HG03457 (cell line): Measurements from ENCODE around the gene CXCL8.
"Not testable (repeated sequence)": the region's sequence is repeated elsewhere in the genome, so short reads cannot be mapped to it uniquely, and the experiment has no call there.

ENCODE experiments used
- ATAC-seq: cut with Tn5 transposase; IDR thresholded peaks from one replicate; pipeline ENCODE4 v1.9.1; 2021; ENCODE audit warnings: moderate number of reproducible peaks; ENCODE audit not compliant: unreplicated experiment

CXCL8 gene

DNA sequence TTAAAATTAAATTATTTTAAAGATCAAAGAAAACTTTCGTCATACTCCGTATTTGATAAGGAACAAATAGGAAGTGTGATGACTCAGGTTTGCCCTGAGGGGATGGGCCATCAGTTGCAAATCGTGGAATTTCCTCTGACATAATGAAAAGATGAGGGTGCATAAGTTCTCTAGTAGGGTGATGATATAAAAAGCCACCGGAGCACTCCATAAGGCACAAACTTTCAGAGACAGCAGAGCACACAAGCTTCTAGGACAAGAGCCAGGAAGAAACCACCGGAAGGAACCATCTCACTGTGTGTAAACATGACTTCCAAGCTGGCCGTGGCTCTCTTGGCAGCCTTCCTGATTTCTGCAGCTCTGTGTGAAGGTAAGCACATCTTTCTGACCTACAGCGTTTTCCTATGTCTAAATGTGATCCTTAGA is at the start of gene CXCL8:
Gene CXCL8 (plus strand): TSS at position 217 of the 426 bp plus-strand sequence. CDS start 90 bp downstream, at position 307.
- no peak for ATAC-seq

DNA sequence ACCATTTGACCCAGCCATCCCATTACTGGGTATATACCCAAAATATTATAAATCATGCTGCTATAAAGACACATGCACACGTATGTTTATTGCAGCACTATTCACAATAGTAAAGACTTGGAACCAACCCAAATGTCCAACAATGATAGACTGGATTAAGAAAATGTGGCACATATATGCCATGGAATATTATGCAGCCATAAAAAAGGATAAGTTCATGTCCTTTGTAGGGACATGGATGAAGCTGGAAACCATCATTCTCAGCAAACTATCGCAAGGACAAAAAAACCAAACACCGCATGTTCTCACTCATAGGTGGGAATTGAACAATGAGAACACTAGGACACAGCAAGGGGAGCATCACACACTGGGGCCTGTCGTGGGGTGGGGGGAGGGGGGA is 49.2 kb upstream of the CXCL8 start:
- ATAC-seq = not testable (repeated sequence)

DNA sequence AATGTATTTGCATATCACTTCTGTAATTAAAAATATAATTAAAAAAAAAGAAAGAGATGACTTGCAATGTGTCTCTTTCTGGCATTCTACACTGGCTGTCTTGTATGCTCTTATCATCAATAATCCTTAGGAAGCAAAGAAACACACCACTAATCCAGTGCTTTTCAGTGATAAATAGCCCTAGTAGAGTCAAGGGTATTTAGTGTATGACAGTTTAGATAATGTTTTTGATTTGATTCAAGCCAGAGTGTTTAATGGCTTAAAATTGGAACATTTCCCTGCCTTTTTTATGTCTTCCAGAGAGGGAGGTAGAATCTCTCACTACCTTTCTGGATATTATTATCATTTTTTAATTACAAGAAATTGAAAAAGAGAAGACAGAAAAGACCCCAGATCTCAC is 48.6 kb upstream of the CXCL8 start:
- ATAC-seq = no peak

DNA sequence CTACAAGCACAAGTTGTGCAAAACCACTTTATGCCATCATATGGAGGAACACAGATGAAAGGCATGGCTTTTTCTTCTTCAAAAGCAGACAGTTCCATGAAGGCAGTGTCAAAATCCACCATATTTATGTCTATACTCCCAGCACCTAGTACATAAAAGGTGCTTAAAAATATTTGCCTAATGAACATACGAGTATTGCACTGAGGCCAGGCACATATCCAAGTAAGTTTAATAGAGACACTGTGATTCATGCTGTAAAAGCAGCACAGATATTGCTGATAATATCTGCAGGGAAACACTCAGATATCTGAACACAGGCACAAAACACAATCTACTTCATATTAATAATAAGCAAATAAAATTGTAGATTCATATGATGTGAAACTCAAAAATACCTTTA is 48.1 kb upstream of the CXCL8 start:
- ATAC-seq = no peak

DNA sequence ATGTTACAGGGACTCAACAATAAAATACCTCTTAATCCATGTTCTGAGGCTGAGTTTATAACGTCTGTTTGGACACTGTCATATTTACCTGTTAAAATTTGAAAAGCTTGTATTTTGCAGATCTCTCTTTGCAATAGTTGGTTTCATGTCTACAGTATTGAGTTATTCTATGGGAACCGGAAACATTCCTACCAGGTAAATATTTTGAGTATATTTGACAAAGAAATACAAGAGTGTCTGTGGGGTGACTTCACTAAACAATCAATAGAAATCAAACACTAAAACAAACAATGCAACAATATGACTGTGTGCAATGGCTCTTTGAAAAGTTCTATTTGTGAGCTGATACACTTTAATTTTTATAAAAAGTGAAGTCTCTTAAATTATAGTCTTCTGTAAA is 47.7 kb upstream of the CXCL8 start:
- ATAC-seq = no peak

DNA sequence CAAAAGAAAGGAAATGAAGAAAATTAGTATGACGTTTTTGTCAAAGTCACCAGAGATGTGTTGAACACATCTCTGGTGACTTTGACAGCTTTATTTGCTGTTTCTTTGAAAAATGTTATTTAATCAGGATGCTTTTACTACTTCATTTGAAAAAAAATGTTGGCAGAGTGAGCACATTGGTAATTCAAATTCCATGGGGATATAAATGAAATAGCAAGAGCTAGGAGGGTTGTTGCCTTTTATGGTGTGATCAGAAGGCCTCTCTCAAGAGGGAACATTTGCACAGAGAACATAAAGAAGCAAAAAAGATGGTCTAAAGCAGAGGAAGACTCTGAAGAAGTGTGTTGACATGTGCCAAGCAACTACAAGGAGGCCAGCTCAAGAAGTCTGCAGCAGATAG is 46.6 kb upstream of the CXCL8 start:
- no peak for ATAC-seq

DNA sequence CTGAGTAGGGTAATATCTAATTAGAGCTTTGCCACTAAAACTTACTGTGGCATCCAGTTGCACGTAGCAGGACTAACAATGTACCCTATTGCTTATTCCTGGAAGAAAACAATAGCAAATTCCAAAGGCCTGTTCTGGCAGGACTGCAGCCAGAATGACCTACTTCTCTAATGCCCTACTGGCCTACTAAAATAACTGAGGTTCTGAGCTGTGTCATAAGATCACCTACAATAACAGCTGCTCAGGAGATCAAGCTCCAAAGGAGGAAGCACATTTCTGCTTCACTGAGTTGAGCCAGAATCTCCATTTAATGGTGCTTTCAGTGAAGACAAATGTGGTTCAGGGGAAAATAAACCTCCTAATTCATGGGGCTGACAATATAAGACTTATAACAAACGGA is 42.2 kb upstream of the CXCL8 start:
- ATAC-seq = no peak

DNA sequence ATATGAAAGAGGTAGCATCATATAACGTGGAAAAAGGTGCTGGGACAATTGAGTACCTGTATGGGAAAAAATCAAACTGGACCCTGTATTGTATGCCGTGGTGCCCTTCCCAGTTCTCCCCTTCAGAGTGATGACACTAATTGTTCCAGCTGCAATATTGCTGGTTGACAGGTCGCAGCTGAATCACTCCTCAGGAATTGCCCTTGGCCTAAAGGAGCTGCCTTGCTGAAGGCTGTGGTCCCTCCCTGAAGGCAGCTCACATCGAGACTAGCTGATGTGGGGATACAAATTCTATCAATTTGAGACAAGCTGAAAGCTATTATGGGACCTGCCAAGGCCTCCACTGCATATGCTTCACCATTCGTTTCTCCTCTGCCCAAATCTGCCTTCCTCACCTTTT is 39.3 kb upstream of the CXCL8 start:
- ATAC-seq = no peak

DNA sequence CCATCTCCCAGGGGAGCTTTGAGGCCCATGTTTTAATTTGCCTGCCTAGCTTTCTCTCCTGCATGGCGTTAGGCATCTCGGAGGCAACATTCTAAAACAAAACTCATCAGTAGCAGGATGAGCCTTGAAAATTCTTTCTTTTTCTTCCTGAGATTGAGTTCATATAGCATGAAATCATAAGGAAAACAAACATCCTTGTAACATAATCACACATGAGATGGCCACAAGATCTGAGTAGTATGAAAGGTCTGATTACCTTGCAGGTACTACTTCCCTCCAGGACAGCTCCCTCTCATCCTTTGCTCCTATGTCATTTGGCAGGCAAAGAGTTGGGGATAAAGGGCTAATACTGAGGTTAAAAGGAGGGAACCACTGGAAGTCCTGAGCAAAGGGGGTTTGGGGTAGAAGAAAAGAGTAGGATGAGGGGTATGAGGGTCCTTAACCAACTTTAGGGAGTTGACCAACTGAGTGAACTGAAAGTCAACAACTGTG is 37.5 kb upstream of the CXCL8 start:
- no peak for ATAC-seq

DNA sequence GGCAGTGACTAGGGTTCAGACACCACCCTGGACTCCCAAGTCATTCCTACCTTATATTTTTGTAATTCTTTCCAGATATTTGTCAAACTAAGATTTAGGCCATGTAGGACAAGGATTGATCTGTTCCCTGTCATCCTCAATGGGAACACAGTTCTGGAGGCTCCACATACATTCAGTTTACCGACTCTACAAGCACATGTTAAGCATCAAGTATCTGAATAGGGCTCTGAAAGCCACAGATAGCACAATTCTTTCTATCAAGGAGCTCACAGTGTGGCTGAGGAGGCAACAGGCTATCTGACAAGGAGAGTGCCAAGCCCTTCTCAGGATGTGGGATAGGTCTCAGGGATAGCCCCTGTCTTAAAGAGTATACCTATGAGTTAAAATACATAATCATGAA is 37.0 kb upstream of the CXCL8 start:
- no peak for ATAC-seq

DNA sequence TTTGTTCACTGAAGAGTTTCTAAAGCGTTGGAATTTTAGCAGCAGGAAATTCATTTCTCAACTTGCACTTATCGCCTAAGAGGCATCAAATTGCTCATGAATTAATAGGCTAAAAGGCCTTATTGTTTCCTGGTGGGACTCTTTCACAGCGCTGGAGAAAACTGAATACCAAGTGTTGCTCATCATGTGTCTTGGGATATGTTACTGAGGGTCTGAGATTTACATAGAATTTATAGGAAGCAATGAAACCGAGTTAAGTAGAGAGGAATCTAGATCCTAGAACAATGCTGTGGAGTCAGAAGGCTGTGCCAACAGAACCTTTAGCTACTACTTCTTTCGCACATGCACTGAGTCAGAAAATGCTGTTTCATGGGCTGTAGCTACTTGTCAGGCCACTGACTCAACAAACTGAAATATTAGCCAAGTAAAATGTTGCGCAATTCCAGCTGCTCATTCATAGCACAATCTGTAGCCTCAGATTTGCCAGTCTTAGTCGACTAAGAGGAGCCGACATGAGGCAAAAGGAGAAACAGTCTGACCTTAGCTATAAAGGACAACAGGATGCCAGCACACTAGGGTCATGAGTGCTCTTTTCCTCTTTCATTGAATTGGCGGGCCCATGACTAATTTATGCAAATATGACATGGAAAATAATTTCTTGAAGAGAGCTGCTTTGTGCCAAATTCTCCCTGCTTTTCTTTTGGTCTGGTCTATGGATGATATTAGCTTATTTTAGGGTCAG is 35.9 kb upstream of the CXCL8 start:
- ATAC-seq = no peak

DNA sequence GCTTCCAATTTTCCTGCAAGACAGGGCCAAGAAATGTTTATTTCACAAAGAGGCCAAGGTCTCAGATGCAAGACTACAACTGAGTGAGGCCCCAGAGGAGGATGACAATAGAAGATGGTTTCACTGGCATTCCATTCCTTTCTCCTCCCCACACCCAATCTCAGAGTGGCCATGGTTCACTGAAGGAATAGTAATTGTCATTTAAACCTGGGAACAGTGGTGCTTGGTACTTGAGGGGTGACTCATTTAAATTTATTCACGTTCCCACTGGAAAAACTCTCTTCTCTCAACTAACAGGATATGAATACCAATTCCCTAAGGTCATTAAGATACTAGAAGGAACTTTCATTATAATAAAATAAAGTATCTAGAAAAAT is 35.3 kb upstream of the CXCL8 start:
- ATAC-seq = no peak

DNA sequence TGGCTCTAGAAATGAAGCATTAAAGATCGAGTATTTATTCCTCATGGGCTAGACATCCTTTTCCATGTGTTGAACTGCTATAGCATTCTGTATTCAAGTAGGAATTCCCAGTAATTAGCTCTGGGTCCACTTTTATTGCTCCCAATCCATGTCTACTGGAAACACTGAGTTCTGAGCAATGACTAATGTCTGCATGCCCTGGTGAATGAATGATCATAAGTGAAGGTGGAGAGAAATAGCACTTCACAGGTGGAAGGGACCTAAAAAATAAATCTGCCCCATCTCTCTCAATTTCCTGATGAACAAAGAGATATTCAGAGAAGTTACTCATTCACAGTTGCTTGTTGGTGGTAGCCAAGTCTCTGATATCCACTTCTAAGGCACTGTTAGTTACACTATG is 34.6 kb upstream of the CXCL8 start:
- no peak for ATAC-seq

DNA sequence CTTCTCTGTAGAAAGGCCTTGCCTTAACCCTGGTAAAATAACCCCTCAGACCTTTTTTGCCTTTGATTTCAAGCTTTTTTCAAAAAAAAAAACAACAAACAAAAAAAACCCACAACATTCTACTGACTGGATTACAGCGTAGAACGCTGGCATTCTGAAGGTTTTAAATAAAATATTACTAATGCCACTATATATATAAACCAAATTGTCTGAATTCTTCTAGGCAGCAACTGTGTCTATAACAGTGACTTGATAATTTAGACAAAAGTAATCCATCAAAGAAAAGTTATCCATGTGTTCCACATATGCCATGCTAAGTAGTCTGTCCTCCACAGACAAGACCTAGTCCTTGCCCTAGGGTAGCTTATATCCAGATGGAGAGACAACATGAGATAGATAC is 33.6 kb upstream of the CXCL8 start:
- ATAC-seq = no peak

DNA sequence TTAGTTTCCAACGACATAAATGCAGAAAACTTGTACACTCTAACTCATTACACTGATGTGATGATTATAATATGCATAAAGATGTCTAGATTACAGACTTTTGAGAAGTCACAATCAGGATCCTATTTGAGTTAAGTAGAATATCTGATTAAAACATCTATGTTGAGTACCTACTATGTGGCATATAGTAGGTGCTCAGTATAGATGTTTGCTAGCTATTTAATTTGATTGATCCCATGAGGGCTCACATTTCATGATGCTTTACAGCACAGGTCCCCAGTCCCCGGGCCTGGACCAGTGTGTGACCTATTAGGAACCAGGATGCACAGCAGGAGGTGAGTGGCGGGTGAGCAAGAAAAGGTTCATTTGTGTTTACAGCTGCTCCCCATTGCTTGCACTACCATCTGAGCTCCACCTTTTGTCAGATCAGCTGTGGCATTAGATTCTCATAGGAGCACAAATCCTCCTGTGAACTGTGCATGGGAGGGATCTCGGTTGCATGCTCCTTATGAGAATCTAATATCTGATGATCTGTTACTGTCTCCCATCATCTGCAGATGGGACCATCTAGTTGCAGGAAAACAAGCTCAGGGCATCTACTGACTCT is 33.0 kb upstream of the CXCL8 start:
- ATAC-seq = no peak

DNA sequence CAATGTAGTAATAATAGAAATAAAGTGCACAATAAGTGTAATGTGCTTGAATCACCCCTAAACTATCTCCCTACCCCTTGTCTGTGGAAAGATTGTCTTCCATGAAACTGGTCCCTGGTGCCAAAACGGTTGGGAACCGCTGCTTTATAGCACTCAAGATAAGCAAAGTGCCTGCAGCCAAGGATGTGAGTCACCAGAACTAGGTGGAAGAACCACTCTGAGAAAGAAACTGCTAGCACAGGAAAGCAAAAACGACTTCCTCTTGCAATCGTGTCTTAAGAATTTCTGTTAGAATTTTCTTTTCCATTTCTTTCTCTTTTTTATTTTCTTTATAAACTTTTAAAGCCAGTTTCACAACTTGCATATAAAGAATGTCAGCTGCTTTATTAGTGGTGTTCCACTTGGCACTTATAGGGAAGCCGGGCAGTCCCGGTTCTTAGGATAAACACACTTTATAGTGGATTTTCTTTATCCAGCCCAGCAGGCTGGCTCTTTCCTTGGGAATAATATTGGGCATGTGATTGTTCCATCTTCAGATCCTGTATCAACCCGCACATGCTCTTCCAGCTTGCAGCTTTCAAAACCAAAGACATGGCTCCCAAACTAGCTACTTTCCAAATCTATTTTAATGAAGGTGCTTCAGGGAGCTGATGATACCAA is 32.3 kb upstream of the CXCL8 start:
- ATAC-seq = no peak

DNA sequence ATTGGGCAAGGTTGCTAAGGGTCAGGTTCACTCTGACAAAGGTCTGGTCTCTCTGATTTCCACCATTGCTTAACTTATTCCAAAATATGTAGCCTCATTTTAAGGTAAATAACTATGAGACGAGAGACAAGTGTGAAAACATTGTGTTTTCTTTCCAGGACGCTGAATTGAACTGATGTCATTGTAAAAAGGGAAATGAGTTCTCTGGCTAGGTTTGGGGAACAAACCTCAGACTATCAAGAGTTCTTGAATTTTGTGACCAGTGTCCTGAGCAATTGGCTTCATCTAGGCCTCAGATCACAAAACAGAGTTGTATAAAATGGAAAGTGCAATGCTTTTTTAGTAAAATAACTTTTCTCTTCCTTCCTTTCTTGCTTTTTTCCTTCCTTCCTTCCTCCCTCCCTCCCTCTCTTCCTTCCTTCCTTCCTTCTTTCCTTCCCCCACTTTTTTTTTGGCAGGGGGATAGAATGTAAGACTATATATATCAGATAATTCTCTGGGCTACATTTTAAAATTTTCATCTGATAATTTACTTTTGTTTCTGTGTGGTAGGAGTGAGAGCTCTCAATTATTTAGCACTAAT is 30.8 kb upstream of the CXCL8 start:
- no peak for ATAC-seq

DNA sequence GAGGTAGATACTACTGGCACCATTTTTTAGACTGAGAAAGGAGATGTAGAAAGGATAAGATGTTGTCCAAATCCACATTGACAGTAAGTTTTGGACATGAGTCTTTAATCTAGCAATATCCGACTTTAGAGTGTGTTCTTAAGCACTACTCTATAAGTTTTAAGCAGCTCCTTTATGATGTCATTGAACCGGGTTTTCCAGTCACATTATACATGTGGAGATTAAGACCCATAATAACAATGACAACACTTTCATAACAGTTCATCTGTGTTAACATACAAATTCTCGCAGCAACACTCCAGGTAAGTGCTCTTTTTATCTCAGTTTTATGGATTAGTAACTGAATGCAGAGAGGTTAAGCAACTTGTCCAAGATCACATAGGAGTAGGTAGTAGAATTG is 30.3 kb upstream of the CXCL8 start:
- no peak for ATAC-seq

DNA sequence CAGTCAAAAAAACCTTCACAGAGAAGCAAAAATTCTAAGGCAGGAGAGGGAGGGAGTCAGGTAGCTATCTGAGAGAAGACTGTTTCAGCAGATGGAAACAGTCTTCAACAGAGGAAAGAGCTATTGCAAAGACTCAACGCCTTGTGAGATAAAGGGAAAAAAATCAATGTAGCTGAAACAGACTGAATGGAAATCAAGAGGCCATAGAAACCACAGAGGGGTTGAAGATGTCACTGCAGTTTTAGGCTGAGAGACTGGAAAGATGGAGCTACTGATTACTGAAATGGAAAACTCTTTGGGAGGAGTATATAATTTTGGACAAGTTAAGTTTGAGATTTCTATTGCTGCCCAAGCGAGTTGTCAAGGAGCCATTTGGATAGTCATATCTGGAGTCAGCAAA is 28.4 kb upstream of the CXCL8 start:
- no peak for ATAC-seq

DNA sequence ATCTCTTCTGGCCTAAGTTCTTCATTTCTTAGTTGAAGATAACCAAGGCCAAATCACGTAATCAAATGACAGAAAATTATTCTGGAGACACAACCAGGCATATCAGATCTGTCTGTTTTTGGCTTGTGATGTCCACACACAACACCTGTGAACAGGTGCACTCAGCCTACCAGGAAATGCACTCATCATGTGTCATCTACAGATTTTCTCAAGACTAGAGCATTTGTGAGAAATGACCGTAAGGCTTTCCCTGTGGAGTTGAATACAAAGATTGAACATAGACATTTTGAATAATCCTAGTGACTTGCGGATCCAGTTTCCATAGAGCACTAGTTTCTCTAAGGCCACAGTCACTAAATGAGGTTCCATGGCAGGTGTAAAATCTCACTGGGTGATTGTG is 26.7 kb upstream of the CXCL8 start:
- ATAC-seq = no peak

DNA sequence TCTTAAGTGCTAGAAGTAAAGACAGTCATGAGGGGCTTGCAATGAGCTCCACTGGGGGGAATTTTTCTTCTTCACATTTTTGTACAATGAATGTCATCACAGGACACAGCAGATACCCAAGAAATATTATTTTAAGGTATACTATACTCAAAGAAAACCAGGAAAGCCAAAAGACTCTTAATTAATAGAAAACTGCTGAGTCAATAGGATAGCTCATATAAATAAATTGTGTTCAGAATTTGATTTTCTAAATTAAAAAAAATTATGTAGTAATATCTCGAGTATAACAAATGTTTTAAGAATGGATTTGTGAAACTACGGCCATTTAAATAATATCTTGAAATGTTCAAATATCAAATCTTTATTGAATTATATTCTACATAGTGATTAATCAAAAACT is 25.7 kb upstream of the CXCL8 start:
- ATAC-seq = no peak

DNA sequence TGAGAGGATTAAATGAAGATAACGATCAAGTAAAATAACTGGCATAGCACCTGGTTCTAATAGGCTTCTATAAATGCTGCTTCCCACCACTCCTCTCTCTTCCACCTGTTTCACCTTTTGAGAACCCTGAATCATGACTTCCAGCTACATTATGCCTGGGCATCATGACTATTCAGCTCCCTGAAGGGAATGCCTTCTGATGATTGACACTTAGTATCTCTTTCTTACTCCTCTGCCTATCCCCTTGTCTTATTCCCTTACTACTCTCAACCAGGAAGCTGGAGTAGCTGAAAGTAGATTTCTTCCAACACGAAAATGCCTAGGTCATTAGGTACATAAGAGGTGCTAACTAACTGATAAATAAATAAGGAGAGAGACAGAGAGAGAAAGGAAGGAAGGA is 24.7 kb upstream of the CXCL8 start:
- ATAC-seq = no peak
